ENCODE measurements around the gene SERPINE3.

GRCh38 chr13:51339952-51340732 is 651 bp downstream of the SERPINE3 start:
- TF ChIP-seq SP1 (IDR thresholded peaks at IDR 0.05): no peak
- TF ChIP-seq TARDBP (IDR thresholded peaks at IDR 0.05): no peak
- TF ChIP-seq BHLHE40 (IDR thresholded peaks at IDR 0.05; ENCODE audit: borderline replicate concordance): no peak
- TF ChIP-seq FOXK2 (IDR thresholded peaks at IDR 0.05): no peak
- TF ChIP-seq NFRKB (IDR thresholded peaks at IDR 0.05): no peak
